ENCODE measurements around the gene AANAT. TPM values are rescaled to one million over a fixed set of nuclear protein-coding genes. Genes with fewer than 3 reads are reported as not detected.

AANAT gene
- total RNA-seq, 1 donor from 2014 or later = 0.55 TPM

GRCh38 chr17:76422860-76423259 lies 44.5 kb upstream of the AANAT start:
- H3K27ac Mint-ChIP-seq = peak overlapping the region; percentile 84
- H3K36me3 Mint-ChIP-seq (ENCODE audit: low read depth) = peaks cover 4% of the 10 kb centered on the region
- DNase-seq (no peak), ATAC-seq (ENCODE audit: low read depth) (no peak)
- ChIA-PET CTCF (interaction anchor here (0.9 to 1.7 kb wide), 5 partner anchors 11 to 44 kb away, joined by 3 to 6 read pairs (median 4); partner anchors contain the start of genes AANAT and UBE2O), POLR2A (interaction anchor here (1.0 to 1.3 kb wide), 2 partner anchors 9 to 27 kb away, joined by 3 to 8 read pairs; no protein-coding TSS in a partner anchor)
- intact Hi-C loops (cut with micrococcal nuclease) = no loop called here
- H3K9me3 Mint-ChIP-seq = no peaks in the 10 kb centered on the region
- no peaks in the 10 kb centered on the region for H3K27me3 Mint-ChIP-seq
- peak overlapping the region; percentile 48 for H3K4me3 Mint-ChIP-seq
- TF ChIP-seq CTCF (IDR thresholded peaks at IDR 0.05) = no peak
- peaks cover 77% of the 10 kb centered on the region for H3K4me1 Mint-ChIP-seq

- H3K4me3 Mint-ChIP-seq = peak overlapping the region; percentile 32
- H3K36me3 Mint-ChIP-seq (ENCODE audit: low read depth) = peaks cover under 1% of the 10 kb centered on the region
- POLR2A ChIA-PET = interaction anchor here (0.7 to 1.7 kb wide), 5 partner anchors 14 to 100 kb away, joined by 3 to 14 read pairs (median 3); partner anchors contain the start of gene UBE2O
- H3K4me1 Mint-ChIP-seq = peaks cover 80% of the 10 kb centered on the region
- intact Hi-C loops (cut with micrococcal nuclease) = loop anchor here (1.0 to 2.0 kb wide), 2 partner anchors 18 to 26 kb away; partner anchors contain the start of gene UBE2O
- CTCF ChIA-PET = interaction anchor here (1.5 to 3.3 kb wide), 4 partner anchors 19 to 29 kb away, joined by 3 to 14 read pairs (median 8); partner anchors contain the start of gene UBE2O
- DNase-seq (no peak), ATAC-seq (ENCODE audit: low read depth) (no peak)
- H3K9me3 Mint-ChIP-seq = no peaks in the 10 kb centered on the region
- H3K27me3 Mint-ChIP-seq = no peaks in the 10 kb centered on the region
- TF ChIP-seq CTCF (IDR thresholded peaks at IDR 0.05) = no peak
- H3K27ac Mint-ChIP-seq = peak overlapping the region; percentile 77
These were observed 40.5 kb upstream of the AANAT start for GRCh38 chr17:76426853-76427252.

- ChIA-PET CTCF (interaction anchor here (0.9 to 3.3 kb wide), 6 partner anchors 20 to 101 kb away, joined by 3 to 14 read pairs (median 4); partner anchors contain the start of gene UBE2O), POLR2A (interaction anchor here (0.7 to 1.7 kb wide), 12 partner anchors 9 to 648 kb away, joined by 3 to 14 read pairs (median 3); partner anchors contain the start of gene UBE2O)
- DNase-seq (no peak), ATAC-seq (ENCODE audit: low read depth) (peak; percentile 86)
- peak overlapping the region; percentile 77 for H3K27ac Mint-ChIP-seq
- no peaks in the 10 kb centered on the region for H3K36me3 Mint-ChIP-seq (ENCODE audit: low read depth)
- peaks cover 80% of the 10 kb centered on the region for H3K4me1 Mint-ChIP-seq
- H3K27me3 Mint-ChIP-seq = no peaks in the 10 kb centered on the region
- intact Hi-C loops (cut with micrococcal nuclease) = loop anchor here (1.0 to 2.0 kb wide), 2 partner anchors 19 to 26 kb away; partner anchors contain the start of gene UBE2O
- TF ChIP-seq CTCF (IDR thresholded peaks at IDR 0.05) = no peak
- no peaks in the 10 kb centered on the region for H3K9me3 Mint-ChIP-seq
- H3K4me3 Mint-ChIP-seq = peak overlapping the region; percentile 32
These were observed 39.7 kb upstream of the AANAT start for GRCh38 chr17:76427501-76428231.

GRCh38 chr17:76428511-76428910 lies 38.9 kb upstream of the AANAT start:
- ChIA-PET CTCF (interaction anchor here (1.1 to 3.3 kb wide), 4 partner anchors 21 to 100 kb away, joined by 3 to 14 read pairs (median 6); partner anchors contain the start of gene UBE2O), POLR2A (interaction anchor here (0.6 to 1.7 kb wide), 8 partner anchors 14 to 648 kb away, joined by 3 to 14 read pairs (median 4); partner anchors contain the start of genes UBALD2 and UBE2O)
- Mint-ChIP-seq H3K4me1 (peaks cover 81% of the 10 kb centered on the region), H3K4me3 (peak overlapping the region; percentile 32), H3K27ac (peak overlapping the region; percentile 77), H3K36me3 (ENCODE audit: low read depth) (no peaks in the 10 kb centered on the region), H3K9me3 (no peaks in the 10 kb centered on the region), H3K27me3 (no peaks in the 10 kb centered on the region)
- no peak for TF ChIP-seq CTCF (IDR thresholded peaks at IDR 0.05)
- DNase-seq = no peak
- no peak for ATAC-seq (ENCODE audit: low read depth)
- intact Hi-C loops (cut with micrococcal nuclease) = no loop called here

GRCh38 chr17:76431509-76431908 lies 35.9 kb upstream of the AANAT start:
- no peaks in the 10 kb centered on the region for H3K9me3 Mint-ChIP-seq
- no peaks in the 10 kb centered on the region for H3K27me3 Mint-ChIP-seq
- peaks cover 5% of the 10 kb centered on the region for H3K36me3 Mint-ChIP-seq (ENCODE audit: low read depth)
- intact Hi-C loops (cut with micrococcal nuclease) = no loop called here
- DNase-seq = no peak
- POLR2A ChIA-PET = no interaction called here
- peak overlapping the region; percentile 41 for H3K27ac Mint-ChIP-seq
- no peak for TF ChIP-seq CTCF (IDR thresholded peaks at IDR 0.05)
- ATAC-seq (ENCODE audit: low read depth) = no peak
- CTCF ChIA-PET = no interaction called here
- H3K4me3 Mint-ChIP-seq = no peak overlapping the region
- peaks cover 88% of the 10 kb centered on the region for H3K4me1 Mint-ChIP-seq
